Hepatocyte (in vitro differentiated cells): ENCODE results near the gene UCP2. TPM values are rescaled to one million over a fixed set of nuclear protein-coding genes. Genes with fewer than 3 reads are reported as not detected.

ENCODE experiments used
- DNase-seq: peaks from one replicate; pipeline ENCODE4 v3.0.0-alpha.2; 2016; ENCODE audit warnings: low spot score
- H2AFZ ChIP-seq: fragments of 200-600 bp; sonication (generic); 2 replicates; pipeline ENCODE4 v1.6.0; 2016; ENCODE audit warnings: antibody characterized with exemption, mild to moderate bottlenecking
- H3K27ac ChIP-seq: fragments of 200-600 bp; sonication (generic); 2 replicates; pipeline ENCODE4 v1.5.1; 2016; ENCODE audit warnings: mild to moderate bottlenecking
- H3K27me3 ChIP-seq: fragments of 200-600 bp; sonication (generic); 2 replicates; pipeline ENCODE4 v1.6.1; 2016
- H3K36me3 ChIP-seq: fragments of 200-600 bp; sonication (generic); replicated peaks from 2 replicates; pipeline ENCODE4 v1.5.1; 2016; ENCODE audit warnings: low read depth; ENCODE audit not compliant: insufficient read depth
- H3K4me1 ChIP-seq: fragments of 200-600 bp; sonication (generic); 2 replicates; pipeline ENCODE4 v1.5.1; 2016; ENCODE audit warnings: mild to moderate bottlenecking, moderate library complexity; ENCODE audit not compliant: insufficient read depth
- H3K4me2 ChIP-seq: fragments of 200-600 bp; sonication (generic); 2 replicates; pipeline ENCODE4 v1.6.0; 2016
- H3K4me3 ChIP-seq: fragments of 200-600 bp; sonication (generic); 2 replicates; pipeline ENCODE4 v1.5.1; 2016; ENCODE audit warnings: mild to moderate bottlenecking
- H3K79me2 ChIP-seq: fragments of 200-600 bp; sonication (generic); 2 replicates; pipeline ENCODE4 v1.6.0; 2017; ENCODE audit warnings: mild to moderate bottlenecking
- H3K9me2 ChIP-seq: fragments of 200-600 bp; sonication (generic); replicated peaks from 2 replicates; pipeline ENCODE4 v1.6.0; 2017; ENCODE audit warnings: mild to moderate bottlenecking; ENCODE audit not compliant: insufficient read depth
- H3K9me3 ChIP-seq: fragments of 200-600 bp; sonication (generic); 2 replicates; pipeline ENCODE4 v1.5.1; 2016; ENCODE audit warnings: low read depth, mild to moderate bottlenecking
- H4K20me1 ChIP-seq: fragments of 200-600 bp; sonication (generic); 2 replicates; pipeline ENCODE4 v1.6.0; 2016; ENCODE audit warnings: mild to moderate bottlenecking; ENCODE audit not compliant: insufficient read depth, poor library complexity, severe bottlenecking
- CTCF ChIP-seq: fragments of 200-600 bp; sonication (generic); IDR thresholded peaks from 2 replicates; pipeline ENCODE4 v1.5.1; 2016; ENCODE audit warnings: antibody characterized with exemption, mild to moderate bottlenecking; ENCODE audit not compliant: poor library complexity
- EZH2 ChIP-seq: fragments of 200-600 bp; sonication (generic); IDR thresholded peaks from 2 replicates; pipeline ENCODE4 v1.6.1; 2016; ENCODE audit warnings: antibody characterized with exemption, mild to moderate bottlenecking, borderline replicate concordance
- EZH2phosphoT487 ChIP-seq: fragments of 200-600 bp; sonication (generic); IDR thresholded peaks from one replicate; pipeline ENCODE4 v1.6.1; 2018; ENCODE audit warnings: antibody characterized with exemption, mild to moderate bottlenecking, low read depth, moderate library complexity; ENCODE audit not compliant: unreplicated experiment, severe bottlenecking
- WGBS: methylation state at CpG from one replicate; pipeline ENCODE4 v1.1.6; 2016; ENCODE audit warnings: low lambda C conversion rate; ENCODE audit errors: missing lambda C conversion rate; 5-methylcytosine and 5-hydroxymethylcytosine counted together
- polyA plus RNA-seq: library from polyadenylated mRNA; unstranded; fragments of >200 nt; fragmentation: Nextera tagmentation; extraction: Ambion mirVana; gene quantifications from 2 replicates; pipeline ENCODE4 v1.2.1, GENCODE V29; 2016
- total RNA-seq: library from RNA; depleted of rRNA; stranded (reverse); fragments of >200 nt; gene quantifications from 2 replicates; pipeline ENCODE4 v1.2.3, GENCODE V29; 2014

Gene UCP2
- total and polyA plus RNA-seq, 2 experiments from 2014 or later = 8.0 to 34.9 TPM

- Histone ChIP-seq H3K4me2 (no peak overlapping the region), H3K4me3 (no peak overlapping the region), H4K20me1 (no peaks in the 10 kb centered on the region), H3K27ac (no peak overlapping the region), H3K4me1 (no peaks in the 10 kb centered on the region), H3K9me3 (no peaks in the 10 kb centered on the region), H3K79me2 (no peaks in the 10 kb centered on the region), H3K9me2 (no peaks in the 10 kb centered on the region), H3K36me3 (no peaks in the 10 kb centered on the region), H3K27me3 (no peaks in the 10 kb centered on the region), H2AFZ (no peak overlapping the region)
- 84% methylated on average over 9 of the region's 9 CpGs for WGBS
- no peak for TF ChIP-seq CTCF
- TF ChIP-seq EZH2 = no peak
- TF ChIP-seq EZH2phosphoT487 = no peak
- DNase-seq = no peak
Measured at GRCh38 chr11:74010306-74011300, 28.0 kb upstream of the UCP2 start.

GRCh38 chr11:74009675-74010305 is 27.1 kb upstream of the UCP2 start:
- no peak overlapping the region for H2AFZ ChIP-seq
- no peaks in the 10 kb centered on the region for H3K9me2 ChIP-seq
- no peak for DNase-seq
- H3K36me3 ChIP-seq = no peaks in the 10 kb centered on the region
- TF ChIP-seq EZH2 = no peak
- TF ChIP-seq CTCF = no peak
- no peak for TF ChIP-seq EZH2phosphoT487
- H3K4me2 ChIP-seq = no peak overlapping the region
- no peaks in the 10 kb centered on the region for H3K27me3 ChIP-seq
- no peaks in the 10 kb centered on the region for H3K9me3 ChIP-seq
- H3K4me1 ChIP-seq = no peaks in the 10 kb centered on the region
- no peaks in the 10 kb centered on the region for H4K20me1 ChIP-seq
- WGBS = 86% methylated on average over 5 of the region's 5 CpGs
- no peak overlapping the region for H3K4me3 ChIP-seq
- H3K79me2 ChIP-seq = no peaks in the 10 kb centered on the region
- no peak overlapping the region for H3K27ac ChIP-seq

- H3K36me3 ChIP-seq = no peaks in the 10 kb centered on the region
- no peaks in the 10 kb centered on the region for H3K27me3 ChIP-seq
- no peak overlapping the region for H3K27ac ChIP-seq
- H3K4me2 ChIP-seq = no peak overlapping the region
- H3K9me2 ChIP-seq = no peaks in the 10 kb centered on the region
- H3K9me3 ChIP-seq = no peaks in the 10 kb centered on the region
- 83% methylated on average over 3 of the region's 3 CpGs for WGBS
- H3K4me1 ChIP-seq = no peaks in the 10 kb centered on the region
- no peak overlapping the region for H2AFZ ChIP-seq
- DNase-seq = no peak
- no peak overlapping the region for H3K4me3 ChIP-seq
- no peaks in the 10 kb centered on the region for H3K79me2 ChIP-seq
- no peaks in the 10 kb centered on the region for H4K20me1 ChIP-seq
- TF ChIP-seq CTCF = no peak
- TF ChIP-seq EZH2phosphoT487 = no peak
- no peak for TF ChIP-seq EZH2
Measured at GRCh38 chr11:74009230-74009547, 26.5 kb upstream of the UCP2 start.
